Superior temporal gyrus (tissue), 1 donor: Measurements from ENCODE around the gene THSD4.

ENCODE experiments used
- DNase-seq: peaks from one replicate; pipeline ENCODE4 v3.0.0-alpha.2; 2016; ENCODE audit errors: extremely low spot score

THSD4 gene

DNA sequence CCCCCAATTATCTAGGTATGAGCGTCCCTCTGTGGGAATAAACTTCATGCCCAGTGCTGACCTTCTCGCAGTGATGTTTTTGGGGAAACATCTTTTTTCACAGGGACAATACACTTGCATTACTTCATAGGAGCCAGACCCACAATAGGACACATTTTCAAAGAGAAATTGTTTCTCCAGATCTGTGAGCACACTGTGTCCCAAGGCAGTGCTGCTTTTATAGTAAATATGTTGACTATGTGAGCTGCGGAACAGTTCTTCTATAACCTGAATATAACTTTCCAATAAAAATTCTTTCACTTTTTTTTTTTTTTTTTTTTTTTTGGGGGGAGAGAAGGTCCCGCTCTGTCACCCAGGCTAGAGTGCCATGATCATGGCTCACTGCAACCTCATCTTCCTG, 17.4 kb upstream of the THSD4 start:
- no peak for DNase-seq

DNA sequence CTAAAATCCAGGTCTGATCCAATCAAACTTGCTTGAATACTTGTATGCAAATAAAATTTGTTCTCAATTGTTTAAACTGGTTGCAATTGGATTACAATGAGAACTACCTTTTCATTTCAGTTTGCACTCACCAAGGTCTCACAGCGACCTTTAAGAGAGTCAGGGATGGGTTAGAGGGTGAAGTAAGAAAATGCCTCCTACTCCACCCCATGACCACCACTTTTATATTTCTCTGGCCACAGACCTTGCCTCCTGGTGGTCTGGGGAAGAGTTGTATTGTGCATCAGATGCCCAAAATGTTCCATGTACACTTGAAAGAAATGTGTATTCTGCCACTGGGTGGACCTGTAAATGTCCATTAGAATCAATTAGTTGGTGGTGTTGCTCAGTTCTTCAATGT, 16.4 kb upstream of the THSD4 start:
- no peak for DNase-seq

DNA sequence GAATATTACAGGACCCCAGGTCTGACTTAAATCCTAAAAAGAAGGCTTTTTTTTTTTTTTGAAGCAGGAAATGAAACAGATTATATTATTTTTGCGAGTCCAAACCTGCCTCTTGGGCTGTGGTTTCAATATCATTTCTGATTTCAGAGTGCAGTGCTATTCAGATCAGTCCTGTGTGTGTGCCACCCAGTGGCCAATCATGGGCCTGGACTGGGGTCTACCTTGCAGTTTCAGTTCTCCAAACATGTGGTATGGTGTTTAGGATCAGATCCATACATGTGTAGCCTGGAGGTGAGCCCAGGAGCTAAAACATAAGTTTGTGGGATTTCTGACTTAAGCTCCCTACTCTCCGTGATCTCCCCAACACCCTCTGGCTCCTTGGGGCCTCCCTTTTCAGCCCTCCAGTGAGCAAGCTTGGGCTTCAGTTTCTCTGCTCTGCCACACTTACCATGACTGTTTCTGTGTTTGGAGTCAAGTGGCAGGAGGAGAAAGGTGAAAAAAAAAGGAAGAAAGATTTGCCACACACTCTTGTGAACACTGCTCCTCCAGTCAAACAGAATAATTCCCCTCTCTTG, 12.1 kb upstream of the THSD4 start:
- DNase-seq, result no peak

DNA sequence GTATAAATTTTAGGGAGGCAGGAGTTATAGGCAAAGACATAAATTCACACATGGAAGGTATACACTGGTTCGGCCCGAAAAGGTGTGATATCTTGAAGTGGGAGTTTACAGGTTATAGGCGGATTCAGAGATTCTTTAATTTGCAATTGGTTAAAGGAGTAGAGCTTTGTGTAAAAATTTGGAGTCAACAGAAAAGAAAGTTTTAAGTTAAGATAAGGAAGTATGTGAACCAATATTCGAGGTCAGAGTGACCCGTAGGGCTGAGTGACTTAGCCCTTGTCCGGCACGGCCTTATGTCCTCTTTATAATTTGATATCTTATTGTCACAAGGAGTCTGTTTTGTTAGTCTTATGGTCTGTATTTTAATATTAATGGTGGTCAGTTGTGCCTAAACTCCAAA, 10.6 kb upstream of the THSD4 start:
- DNase-seq, result no peak

DNA sequence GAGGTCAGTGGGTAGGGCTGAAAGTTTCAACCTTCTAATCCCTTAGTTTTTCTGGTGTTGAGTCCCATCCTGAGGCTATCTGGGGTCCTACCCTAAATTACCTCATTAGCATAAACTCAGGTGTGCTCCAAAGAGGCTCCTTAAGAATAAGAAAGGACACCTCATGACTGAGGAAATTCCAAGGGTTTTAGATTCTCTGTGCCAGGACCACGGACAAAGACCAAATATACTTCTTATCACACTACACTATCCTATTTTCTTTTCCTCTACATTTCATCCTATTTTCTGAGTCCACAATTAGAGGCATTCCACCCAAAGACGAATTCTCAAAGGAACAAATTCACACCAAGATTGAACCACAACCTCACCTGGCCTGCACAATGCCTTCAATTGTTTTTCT, 9.8 kb upstream of the THSD4 start:
- DNase-seq, result no peak

DNA sequence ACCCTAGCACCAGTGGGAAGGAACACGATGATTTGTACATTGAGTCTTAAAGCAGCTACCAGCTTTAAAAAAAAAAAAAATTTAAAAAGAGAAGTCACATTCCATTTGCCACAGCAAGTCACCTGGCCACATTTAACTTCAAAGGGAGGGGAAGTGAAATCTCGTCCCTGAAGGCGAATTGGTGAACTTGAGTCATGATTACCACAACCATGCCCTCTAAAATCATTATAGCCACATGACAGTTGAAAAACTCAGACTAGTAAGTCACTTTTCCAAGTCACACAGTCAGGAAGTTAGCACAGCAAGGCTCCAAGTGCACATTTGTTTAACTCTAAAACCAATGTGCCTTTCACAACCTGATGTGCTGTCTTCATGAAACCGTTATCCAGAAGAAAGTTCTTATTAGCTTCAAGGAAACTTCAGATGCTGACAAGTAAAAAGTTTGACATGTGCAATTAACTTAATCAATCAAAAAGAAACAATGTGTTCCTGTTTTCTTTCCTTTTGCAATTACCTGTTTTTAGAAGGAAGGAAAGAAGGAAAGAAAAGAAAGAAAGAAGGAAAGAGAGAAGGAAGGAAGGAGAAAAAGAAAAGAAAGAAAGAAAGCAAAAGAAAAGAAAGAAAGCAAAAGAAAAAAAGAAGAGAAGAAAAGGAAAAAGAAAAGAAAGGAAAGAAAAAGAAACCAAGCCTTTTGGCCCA, 8.3 kb upstream of the THSD4 start:
- no peak for DNase-seq

DNA sequence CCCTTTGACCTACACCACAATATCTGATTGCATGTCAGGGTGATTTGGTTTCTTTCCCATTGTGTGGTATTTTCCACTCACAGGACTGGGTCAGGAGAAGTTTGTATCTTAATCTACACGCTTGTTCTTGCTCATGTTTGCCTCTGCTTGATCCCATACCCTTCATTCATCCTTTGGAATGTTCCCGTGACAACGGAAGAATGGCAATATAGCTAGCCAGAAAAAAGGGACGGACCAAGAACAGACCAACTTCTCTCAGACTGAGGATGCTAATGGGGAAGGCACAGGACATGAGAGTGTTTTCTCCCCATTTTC, 7.8 kb upstream of the THSD4 start:
- DNase-seq, result no peak

DNA sequence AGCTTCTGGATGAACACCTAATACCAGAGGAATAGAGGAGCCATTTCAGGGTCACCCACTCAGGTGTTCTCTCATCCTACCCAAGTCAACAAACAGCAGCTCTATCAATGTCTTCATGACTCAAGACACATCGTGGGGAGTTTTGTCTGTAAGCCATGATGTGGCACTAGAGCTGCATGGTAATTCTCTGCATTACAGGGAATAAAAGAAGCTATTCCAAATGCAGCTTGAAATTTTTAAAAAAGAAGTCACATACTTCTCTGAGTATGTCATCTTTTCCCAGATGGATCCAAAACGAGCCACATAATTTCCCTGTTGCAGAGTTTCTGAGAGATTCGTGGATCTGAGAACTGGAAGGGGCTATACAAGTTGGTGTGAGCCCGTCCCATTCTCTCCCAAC, 6.1 kb upstream of the THSD4 start:
- no peak for DNase-seq

DNA sequence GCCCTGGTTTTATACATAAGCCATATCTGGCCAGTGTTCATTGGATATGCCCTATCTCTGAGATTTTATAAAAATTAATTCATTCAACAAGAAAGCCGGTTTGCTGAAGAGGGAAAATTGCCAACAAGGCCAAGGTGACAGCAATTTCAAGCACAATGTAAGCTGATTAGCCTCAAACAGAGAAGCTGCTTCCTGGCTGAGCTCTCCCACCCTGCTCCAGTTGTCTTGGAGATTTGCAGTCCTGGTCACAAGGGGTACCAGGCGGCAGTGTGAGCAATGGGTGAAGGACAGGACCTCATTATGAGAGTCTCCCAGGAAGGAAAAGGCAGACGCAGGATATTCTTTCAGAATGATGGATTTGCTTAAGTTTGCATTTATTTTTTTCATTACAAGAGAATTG, 5.4 kb upstream of the THSD4 start:
- DNase-seq, result no peak

DNA sequence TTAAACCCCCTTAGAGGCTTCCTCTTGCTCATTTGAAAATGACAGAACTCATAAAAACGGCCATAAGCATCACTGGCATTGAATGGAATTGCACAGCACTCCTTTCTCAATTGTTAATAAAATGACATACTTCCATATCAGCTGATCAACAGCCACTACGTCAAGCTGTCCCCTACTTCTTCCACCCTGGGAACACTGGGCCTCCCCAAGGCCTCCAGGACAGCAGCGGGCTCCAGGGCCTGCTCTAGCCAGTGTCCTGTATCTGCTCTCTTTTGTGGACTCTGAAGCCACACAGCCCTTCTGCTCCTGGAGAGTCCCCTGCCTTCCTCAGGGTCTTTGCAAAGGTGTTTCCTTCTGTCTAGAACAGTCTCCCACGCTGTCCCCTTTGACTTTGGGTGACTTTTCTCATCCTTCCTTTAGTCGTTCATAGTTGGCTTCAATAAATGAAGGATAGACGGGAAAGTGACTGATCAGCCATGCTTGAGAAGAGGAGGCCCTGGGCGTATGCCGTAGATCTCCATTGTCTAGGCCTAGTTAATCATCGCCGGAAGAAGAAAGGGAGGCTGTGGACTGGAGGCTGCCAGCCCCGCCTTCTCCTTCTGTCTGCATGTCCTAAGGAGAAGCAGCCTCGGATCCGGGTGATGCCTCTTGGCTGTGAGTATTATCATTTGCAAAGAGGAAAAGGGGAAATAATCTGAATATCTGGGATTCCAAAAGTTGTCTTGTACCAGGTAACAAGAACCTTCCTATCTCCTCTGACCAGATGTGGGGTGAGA, 4.7 kb upstream of the THSD4 start:
- DNase-seq, result no peak

DNA sequence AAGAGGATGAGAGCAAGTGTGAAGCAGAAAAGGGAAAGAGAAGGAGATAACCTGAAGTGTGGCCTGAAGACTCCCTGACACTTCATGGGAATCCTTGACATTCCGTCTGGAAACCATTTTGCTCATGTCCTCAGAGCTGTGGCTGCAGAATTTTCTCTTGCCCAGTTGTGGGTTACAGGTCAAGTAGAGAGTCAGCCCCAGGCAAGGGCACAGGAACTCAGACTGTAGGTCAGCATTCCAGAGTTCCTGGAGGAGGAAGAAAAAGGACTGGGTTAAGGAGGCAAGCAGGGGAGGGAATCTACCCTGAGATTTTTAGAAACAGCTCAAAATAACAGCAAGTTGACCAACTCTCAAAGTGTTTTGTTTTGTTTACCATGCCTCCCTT, 4.1 kb upstream of the THSD4 start:
- DNase-seq, result no peak

DNA sequence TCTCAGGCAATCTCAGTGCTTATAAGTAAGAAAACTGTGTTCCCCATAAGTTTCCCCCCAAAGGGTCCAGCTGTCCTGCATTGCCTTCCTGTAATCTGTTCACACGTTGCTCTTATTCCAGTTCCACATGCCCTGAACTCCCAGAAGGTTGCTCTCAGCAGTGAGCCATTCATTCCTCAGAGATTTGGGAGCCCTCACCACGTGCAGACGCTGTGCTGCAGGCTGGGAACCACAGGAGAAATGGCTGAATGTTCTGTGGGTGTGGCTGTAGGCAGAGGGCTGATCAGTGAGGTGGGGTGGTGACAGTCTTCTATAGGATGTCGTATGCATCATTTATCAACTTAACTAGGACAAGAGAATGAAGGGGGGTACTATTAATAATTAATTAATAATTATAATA, 3.3 kb upstream of the THSD4 start:
- DNase-seq, result no peak

DNA sequence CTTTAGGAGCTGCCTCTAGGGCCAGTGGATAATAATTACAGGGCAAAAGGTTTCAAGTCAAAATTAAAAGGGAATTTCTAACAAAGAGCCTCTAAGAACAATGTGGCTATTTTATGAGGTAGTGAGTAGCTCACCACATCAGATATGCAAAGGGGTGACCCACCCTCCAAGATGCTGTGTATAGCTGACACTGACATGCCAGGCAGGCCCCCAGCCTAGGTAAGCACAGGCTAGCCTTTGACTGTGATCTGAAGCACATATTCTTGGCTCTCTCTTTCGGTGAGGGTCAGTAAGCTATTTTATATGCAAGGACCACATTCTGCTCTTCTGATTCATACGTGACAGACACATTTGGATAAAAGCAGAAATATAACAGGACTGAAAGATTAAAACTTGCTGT, 2.8 kb upstream of the THSD4 start:
- DNase-seq, result no peak

DNA sequence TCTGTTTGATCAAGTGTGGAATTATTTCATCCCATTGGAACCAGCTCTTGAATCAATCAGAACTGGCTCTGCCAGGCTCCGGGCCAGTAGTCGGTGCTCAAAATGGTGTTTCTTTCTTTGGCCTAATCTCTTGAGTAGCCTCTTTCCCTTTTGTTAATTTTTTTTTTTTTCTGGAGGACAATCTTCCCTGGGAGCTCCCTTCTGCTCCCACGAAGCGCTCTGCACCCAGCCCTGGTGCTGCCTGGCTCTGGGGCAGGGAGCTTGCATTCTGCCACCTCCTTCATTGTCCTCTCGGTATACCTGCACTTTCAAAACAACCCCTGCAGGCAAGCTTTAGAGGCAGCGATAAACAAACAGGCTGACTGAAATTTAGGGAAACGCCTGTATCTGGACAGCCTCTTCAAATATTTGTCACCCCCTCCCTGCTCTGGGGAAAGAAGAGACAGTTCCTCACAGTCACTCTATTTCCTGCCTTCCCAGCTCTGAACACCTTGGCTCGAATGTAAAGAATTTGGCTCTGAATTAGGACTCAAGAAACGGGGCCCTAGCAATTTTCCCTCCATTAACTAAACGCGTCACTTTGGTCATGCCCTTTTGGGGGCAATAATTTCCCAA, 1.1 kb upstream of the THSD4 start:
- no peak for DNase-seq

DNA sequence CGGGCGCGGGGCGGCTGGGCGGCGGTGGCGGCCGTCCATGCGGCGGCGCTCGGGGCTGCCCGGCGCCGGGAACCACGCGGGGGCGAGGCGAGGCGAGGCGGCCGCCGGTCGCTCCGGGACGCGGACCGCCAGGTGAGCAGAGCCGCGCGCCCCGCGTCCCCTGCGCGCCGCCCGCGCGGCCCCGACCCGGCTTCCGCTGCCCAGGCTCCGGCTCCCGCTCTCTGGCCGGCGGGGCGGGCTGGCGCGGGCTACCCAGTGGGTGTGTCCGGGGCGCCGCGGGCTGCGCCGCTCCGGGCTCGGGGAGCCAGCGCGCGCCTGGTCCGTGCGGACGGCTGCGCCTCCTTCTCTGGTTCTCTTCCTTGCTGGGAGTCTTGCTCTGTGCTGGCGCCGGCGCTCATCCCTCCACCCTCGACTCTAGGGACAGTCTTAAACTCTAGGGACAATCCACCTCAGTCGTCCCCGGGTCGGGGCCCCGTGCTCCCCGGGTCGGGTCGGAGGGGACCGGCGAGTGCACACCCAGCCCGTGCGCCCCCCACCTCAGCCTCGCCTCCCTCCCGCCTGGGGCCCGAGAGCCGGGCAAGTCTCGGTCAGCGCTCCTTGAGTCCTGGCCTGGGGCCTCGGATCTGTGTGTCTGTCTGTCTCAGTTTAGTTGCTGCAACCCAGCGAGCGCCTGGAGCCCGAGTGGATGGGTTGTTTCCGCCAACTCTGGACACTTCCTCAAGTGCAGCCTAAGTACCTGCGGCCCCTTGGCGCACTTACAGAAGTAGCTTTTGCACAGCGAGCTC, 488 bp downstream of the THSD4 start:
- DNase-seq, result no peak

DNA sequence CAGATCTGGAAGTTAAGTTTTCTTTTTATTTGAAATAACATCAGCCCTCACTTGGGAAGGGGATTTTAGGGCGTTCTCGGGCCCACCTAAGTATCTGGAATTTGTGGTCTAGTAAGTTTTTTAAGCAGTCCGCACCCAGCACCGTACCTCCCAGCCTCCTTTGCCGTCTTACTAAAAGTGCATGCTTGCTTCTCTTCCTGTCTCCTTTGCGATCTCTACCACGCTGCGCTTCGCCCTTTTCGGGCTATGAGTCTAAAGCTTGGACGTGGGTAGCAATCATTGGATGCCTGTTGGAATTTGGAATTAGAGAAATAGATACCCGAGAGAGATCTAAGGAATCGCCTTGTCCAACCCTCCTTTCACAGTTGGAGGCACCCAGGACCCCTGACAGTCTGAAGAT, 1.1 kb downstream of the THSD4 start:
- DNase-seq, result no peak

DNA sequence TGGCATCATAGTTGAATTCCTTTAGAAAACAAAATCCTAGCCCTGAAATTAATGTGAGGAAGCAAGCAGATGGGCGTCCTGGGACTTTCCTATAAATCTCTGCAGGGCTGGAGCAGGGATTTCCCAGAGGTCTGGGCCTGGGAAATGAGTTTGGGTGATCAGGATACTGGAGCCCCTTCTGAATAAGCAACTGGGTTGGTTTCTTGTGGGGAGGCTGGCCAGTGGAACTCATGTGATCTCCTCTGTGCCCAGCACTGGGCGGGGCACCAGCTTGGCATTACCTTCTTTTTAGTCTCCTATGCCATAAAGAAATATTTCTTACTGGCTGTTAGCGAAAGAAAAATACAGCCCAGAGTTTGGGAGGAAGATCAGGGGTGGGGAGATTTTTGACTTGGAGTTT, 1.7 kb downstream of the THSD4 start:
- DNase-seq, result no peak

DNA sequence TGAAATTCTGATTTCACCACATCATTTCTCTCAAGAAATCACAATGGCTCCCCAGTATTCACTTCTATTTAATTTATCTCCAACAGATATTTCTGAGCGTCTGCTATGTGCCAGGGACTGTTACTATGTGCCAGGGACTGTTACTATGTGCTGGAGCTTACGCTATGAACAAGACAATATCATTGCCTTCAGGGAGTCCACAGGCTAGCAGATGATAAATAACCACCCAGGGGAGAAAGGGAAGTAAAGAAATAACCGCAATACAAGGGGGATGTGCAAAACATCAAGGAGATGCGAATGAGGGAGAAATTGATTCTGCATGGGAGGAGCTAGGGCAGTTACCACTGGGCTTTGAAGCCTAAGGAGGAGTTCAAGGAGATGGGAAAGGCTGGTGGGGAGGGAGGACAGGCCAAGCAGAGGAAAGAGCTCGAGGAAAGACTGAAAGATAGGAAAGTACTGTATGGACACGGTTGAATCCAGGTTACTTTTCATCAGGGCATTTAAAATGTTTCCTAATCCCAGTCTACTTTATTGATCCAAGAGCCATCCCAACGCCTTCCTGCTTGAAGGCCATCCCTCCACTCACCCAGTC, 2.5 kb downstream of the THSD4 start:
- DNase-seq, result no peak

DNA sequence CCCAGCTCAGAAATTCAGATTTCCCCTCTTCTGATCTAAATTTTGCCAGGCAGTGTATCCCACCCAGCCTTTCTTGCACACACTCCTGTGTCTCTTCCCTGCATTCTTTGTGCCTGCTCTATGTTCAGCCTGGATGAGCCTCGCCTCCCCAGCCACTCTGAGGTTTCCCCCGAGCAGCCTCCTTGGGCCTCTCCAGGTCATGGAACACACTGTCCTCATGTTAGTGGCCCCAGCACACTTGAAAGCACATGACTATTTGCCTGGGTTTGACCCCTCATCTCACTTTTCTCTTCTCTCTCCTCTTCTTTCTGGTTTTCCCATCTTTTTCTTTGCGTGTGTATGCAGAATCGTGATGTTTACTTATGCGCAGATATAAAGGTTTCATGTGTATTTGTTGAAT, 3.1 kb downstream of the THSD4 start:
- no peak for DNase-seq

DNA sequence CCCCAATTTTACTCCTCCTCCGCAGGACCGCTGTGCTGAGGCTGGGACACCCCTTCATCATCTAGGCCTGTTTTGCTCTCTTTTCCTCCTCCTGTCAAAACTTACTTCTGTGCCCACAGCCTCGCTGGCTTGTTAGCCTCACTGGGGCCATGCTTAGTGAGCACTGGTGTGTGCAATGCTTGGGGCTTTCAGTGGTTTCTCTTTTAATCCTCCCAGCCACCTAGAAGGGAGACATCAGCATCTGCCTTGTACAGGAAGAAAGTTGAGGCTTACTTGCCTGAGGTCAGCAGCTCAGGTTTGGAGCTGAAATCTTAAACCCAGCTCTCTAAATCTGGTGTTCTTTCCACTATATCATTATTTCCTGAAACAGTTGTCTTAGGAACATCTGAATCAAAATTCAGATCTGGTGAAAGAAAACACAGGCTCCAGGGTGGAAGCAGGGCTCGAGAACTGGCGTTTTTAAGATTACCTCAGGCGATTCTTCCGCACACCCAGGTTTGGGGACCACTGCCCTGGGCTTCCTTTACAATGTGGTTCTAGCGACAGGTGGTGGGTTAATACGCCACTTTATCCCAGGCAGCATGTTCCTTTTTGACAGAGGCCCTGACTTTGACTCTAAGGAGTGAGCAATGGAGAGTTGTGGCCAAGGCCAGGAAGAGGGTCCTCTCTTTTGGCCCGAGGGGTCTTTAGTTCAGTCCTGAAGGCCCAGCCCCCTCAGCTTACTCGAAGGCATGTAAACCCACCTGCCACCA, 3.8 kb downstream of the THSD4 start:
- no peak for DNase-seq

DNA sequence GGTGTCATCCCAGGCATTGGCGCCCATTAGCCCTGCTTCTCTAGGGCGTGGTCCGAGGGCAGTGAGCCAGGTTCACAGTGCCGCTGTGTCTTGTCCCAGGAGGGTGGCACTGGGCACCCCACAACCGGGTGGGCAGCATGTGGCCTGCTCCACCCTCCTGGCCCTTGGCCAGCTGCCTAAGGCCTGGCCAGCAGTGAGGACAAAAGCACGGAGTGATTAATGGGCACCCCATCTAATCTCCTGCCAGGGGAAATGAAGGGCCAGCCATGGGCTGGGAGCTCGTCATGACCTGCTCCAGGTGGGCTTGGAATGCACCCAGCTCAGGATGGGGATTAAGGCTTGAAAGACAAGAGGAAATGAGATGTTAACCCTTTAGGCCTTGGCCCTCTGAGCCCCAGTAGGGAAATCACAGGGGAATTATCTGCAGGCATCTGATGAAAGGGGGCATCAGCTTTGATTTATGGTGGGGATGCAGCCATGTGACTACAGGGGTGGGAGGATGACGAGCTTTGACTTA, 5.2 kb downstream of the THSD4 start:
- DNase-seq, result no peak
